ENCODE data around the gene ANGPTL8.

DNA sequence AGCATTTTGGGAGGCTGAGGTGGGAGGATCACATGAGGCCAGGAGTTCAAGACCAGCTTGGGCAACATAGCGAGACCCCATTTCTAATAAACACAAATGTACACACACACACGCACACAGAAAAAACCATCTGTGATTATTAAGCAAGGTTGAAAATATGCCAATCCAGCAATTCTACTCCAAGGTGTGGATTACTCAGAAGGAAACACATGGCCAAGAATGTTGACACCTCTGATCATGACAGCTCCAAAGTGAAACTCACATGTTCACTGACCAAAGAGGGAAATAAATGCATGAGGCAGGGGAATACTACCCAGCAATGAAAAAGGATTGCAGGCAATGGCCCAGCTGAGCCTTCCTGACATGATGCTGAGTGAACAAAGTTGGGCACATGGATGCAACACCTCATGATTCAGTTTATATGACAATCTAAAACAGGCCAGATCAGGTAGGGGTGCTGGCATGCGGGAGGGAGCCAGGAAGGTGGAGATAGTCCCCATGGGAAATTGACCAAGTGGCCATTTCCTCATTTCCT lies 18.5 kb downstream of the ANGPTL8 start:
- TF ChIP-seq CTCF (conservative IDR thresholded peaks at IDR 0.05; ENCODE audit: low read depth, low read length) (no peak), EZH2 (IDR thresholded peaks at IDR 0.05; ENCODE audit: borderline replicate concordance, low read depth, low read length, poor library complexity, severe bottlenecking) (no peak)

Measured in A673 (cell line).